Left ventricle myocardium superior (tissue), 1 donor: ENCODE data around the gene ETV7. TPM values are rescaled to one million over a fixed set of nuclear protein-coding genes. Genes with fewer than 3 reads are reported as not detected.
A peak's percentile ranks its signal among the peaks of the same experiment; 100 is the strongest.

Experiments
- ATAC-seq: fragments of 200-7000 bp; cut with Tn5 transposase; one replicate; pipeline ENCODE4 v1.9.1; 2020; ENCODE audit warnings: mild to moderate bottlenecking, moderate library complexity
- DNase-seq: peaks from one replicate; pipeline ENCODE4 v3.0.0-alpha.2; 2020
- intact Hi-C: fragments of 100-400 bp; cut with micrococcal nuclease; formaldehyde crosslinking; loops from one replicate; pipeline ENCODE4 v1.11.0; 2022
- total RNA-seq: library from RNA; stranded (reverse); fragmentation: NEBNext Ultra II Directional; extraction: Animal tissue kit (Norgen Biotek cat#: 25700); gene quantifications from one replicate; pipeline ENCODE4 v1.2.1, GENCODE V29; 2021
- donor health status: DM: no; HTN: yes; CAD: no; lungs with severe emphysema.

The ETV7 gene
- total RNA-seq, 1 donor from 2014 or later = 0.15 TPM

DNA sequence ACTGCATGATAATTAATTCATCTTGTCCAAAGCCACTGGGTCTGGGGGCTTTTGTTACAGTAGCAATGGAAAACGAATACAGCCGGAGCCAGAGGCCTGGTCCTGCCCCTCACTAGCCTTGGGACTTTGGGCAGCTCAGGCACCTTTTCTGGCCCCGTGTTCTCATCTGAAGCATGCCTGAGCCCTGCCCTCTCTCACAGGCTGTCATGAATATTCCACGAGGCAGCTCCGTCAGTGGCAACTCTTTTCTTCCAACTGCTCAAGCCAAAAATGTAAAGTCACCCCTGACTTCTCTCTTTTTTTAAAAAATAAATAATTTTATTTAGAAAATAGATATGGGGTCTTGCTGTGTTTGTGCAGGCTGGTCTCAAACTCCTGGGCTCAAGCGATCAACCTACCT lies 56.1 kb downstream of the ETV7 start:
- intact Hi-C loops = no loop called here
- ATAC-seq (no peak), DNase-seq (no peak)

DNA sequence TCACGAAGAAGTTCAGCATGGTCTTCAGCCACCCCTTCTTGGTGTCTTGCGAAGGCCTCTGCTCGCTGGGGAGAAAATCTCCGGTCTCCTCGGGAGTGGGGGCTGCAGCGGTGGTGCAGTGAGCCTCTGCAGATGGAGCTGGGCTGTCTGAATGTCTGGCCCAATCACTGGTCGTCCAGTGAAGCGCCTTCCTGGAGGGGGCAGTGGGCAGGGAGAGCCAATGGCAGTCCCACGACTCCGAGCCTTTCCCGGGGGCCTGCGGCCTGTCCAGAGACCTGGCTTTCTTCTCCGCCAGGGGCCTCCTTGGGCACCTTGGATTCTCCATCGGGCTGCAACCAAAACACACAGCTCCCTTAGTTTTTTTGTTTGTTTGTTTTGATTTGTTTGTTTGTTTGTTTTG lies 57.1 kb downstream of the ETV7 start:
- intact Hi-C loops = no loop called here
- no peak for DNase-seq
- ATAC-seq = no peak

DNA sequence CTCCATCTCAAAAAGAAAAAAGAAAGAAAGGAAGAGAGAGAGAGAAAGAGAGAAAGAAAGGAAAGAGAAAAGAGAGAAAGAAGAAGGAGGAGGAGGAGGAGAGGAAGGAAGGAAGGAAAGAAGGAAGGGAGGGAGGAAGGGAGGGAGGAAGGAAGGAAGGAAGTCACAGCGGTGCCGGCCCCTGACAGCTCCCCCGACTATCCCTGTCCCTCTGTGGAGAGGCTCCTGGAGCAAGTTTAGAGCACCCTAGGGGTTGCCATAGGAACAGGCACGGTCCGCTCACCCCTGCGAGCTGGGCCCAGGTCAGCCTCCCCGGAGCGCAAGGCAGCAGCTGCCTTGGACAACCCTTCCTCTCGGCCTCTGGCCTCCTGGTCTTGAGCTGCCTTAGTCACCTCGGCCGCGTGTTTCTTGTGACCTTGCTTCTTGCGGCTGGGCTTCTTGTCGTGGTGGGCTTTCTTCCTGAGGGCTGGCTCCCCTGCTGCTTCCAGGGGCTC lies 57.6 kb downstream of the ETV7 start:
- intact Hi-C loops = no loop called here
- no peak for ATAC-seq
- DNase-seq = no peak

DNA sequence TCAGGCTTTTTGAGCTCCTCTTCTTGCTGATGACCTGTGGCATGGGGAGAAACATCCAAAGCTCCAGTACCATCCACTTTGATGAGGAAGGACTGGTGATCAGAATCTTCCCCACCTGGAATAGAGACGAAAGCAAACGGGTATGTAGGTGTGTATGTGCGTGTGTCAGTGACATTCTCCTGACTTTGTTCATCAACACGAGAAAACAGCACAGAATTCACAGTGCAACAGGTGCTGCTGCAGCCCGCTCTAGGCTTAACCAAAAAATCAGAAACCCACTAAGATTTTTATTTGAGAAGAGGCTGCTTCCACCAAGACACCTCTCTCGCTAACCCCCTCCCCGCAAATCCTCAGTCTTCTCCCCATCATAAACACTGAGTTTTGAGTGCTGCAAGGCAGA lies 58.9 kb downstream of the ETV7 start:
- no peak for DNase-seq
- intact Hi-C loops = no loop called here
- no peak for ATAC-seq

DNA sequence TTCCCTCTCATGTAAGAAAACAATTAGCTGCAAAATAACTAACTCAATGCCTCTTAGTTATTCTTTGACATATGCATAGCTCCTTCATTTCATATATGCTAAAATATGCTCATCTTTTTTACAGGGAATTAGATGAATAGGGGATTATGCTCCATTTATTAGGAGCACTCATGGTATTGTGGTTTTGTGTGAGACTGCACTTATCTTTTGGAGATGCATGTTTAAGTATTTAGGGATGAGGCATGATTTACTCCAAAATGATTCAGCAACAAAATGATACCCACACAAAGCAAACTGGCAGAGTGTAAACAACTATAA lies 59.6 kb downstream of the ETV7 start:
- intact Hi-C loops = no loop called here

DNA sequence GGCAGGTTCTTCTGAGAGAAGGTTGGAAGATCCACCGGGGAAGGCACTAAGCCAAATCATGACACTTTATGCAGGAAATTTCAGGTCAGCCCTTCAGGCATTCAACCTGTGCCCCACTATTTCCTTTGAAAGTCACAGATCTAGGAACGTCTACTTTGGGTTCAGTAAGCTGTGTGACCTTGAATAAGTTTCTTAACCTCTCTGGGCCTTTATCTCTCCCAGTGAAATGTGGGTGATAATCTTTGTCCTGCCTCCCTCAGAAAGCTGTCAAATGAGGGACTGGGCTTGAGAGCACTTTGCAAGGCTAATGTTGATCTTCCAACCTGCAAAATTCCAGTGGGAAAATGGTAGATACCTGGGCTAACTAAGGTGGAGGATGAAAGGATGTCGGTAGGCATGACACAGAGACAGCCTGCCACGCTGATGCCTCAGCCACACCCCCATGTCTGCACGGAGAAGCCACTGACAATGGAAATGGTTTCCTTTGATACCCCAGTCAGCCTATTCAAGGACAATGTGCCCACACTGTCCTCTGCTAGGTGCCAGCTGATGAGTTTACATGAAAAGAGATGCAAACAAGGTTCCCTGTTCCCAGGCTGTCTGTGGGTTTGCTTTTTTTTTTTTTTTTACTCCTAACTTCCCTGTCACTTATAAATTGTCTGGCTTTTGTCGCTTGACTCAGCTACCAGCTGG lies 60.1 kb downstream of the ETV7 start:
- ATAC-seq (no peak), DNase-seq (no peak)
- intact Hi-C loops = no loop called here

More for the DNA sequence above, 59.6 kb downstream of the ETV7 start:
- ATAC-seq (no peak), DNase-seq (no peak)

DNA sequence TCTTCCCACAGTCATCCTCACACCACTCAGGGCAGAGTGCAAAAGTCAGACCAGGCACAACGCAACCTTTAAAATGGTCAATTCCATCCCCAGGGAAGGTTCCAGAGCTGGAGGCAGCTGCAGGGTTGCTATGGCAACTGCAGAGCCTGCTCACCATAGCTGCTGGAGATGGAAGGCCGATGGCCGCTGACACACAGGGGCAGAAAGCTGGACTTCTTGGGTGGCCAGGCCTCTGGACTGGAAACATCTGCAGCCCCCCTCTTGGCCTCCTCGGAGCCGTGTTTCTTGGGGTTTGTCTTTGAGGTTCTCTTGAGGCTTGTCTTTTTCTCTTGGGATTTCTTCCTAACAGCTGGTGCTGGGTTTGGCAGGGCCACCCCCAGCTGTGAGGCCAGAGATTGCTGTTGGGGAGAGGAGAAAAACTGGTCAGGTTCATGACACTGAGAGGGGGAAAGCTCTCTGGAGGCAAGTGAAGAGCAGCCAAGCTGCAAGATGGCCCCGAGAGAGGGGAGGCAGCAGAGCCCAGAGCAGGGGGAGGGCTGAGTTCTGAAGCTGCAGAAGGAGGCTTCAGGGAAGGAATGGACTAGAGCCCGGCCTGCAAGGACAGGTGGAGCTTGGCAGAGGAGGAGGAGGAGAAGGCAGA lies 61.0 kb downstream of the ETV7 start:
- no peak for DNase-seq

DNA sequence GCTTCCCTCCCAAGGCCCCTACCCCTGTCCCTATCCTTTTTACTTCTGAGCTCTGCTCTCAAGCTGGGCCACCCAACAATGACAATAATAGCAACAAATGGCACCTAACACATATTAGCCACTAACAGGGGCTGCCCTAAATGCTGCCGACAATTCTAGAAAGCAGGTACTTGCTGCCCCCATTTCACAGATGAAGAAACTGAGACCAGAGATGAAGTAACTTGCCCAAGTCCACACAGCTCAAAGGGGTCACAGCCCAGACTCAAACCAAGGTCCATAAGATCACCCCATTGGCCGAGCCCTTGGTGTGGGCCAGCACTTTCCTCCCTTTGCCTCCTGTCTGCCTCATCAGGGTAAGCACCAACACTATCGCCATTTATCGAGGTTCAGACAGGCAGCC lies 62.8 kb downstream of the ETV7 start:
- no peak for ATAC-seq
- intact Hi-C loops = no loop called here
- no peak for DNase-seq

More for the DNA sequence above, 61.0 kb downstream of the ETV7 start:
- ATAC-seq = peak; percentile 65
- intact Hi-C loops = no loop called here

DNA sequence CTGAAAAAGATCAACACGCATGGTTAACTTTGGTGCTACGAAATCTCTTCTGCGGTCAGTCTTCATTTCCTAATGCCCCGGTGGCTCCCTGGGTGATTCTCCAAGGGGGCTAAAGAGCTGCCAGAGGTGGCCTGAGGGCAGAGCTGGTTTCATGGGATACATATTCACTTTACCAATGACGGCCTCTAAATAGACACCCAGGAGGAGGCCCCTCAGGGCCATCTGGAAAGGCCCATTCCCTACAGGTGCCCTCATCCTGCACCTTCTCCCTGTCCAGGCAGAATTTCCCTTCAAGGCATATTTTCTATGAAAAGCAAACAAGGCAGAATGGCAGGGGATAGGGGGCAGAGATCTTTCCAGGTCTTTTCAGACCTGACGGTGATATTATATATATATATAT lies 63.3 kb downstream of the ETV7 start:
- intact Hi-C loops = no loop called here
- ATAC-seq (no peak), DNase-seq (no peak)

DNA sequence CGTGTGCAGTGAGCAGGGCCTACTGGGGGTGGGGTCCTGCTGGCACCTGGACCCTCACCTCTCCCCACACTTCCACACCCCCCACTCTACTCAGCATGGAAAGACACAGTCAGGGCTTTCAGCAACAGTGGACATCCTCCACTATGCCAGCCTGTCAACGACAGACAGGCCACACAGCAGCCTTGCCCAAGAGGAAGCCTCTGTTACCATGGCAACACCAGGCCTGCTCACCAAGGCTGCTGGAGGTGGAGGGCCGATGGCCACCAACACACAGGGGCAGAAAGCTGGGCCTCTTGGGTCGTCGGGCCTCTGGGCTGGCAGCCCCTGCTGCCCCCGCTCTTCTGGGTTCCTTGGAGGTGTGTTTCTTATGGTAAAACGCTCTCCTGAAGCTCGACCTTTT lies 64.4 kb downstream of the ETV7 start:
- DNase-seq (no peak), ATAC-seq (no peak)
- intact Hi-C loops = no loop called here

DNA sequence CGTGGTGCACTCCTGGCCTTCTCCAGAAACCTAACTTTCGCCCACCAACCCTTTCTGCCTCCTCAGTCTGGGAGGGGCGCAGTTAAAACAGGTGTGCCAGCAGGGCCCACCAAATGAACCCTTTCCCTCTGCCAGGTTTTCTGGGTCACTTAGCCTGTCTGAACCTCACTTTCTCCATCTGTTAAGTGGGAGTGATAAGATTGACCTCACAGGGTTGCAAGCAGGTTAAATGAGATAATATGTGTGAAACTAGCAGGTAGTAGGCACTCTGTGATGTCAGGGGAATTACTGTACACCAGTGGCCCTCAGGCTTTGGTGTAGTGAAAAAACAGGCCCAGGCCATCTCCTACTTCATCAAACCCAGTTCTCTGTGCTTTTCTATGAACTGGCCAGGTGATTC lies 64.9 kb downstream of the ETV7 start:
- ATAC-seq (no peak), DNase-seq (no peak)
- intact Hi-C loops = no loop called here

DNA sequence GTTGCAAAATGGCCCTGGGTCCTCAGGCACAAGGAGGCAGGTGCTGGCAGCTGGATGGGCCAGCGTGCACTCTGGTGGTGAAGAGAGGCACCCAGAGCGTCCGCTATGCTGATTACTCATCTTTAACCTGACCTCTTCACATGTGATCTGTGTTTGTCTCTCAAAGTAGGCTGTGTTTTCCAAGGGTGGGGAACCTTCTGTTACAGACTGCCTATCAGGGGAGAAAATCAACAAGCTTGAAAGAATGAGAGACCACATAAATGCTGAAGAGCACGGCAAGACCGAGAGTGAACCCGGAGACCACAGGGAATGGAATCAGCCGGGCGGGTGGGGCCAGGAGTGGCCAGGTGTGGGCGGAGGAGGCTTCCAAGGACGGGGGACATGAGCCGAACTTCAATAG lies 67.0 kb downstream of the ETV7 start:
- no peak for DNase-seq
- intact Hi-C loops = no loop called here
- ATAC-seq = no peak

DNA sequence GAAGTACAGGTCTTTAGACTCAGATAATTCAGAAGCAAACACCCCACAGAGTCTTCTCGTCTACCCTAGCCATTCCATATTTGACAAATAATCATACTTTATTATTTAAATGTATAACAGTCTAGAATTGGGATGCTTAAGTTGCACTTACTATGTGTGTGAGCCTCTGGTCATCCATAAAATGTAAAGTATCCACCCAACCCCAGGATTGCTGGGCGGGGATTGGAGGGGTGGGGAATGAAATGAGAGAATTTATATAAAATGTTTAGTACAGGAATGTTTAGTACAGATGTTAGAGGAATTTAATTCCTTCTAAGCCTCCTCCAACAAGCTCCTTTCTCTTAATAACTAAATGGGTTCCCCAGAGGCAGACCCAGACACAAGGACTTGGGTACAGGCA lies 67.6 kb downstream of the ETV7 start:
- intact Hi-C loops = no loop called here
- no peak for ATAC-seq
- no peak for DNase-seq

DNA sequence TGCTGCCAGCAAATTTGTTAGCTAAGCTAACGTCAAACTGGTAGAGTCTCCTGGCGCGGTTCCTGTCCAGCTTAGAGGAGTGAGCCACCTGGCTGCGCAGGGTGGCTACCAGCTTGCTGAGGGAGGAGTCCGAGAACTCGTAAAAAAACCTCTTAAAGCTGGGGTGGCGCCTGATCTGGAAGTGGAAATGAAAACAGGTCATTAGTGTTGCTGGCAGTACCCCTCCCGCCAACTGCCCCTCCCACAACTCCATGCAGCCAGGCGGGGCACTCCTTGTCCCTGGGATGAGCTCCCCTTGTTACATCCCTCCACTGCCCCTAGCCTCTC lies 68.1 kb downstream of the ETV7 start:
- DNase-seq (no peak), ATAC-seq (no peak)
- intact Hi-C loops = no loop called here

DNA sequence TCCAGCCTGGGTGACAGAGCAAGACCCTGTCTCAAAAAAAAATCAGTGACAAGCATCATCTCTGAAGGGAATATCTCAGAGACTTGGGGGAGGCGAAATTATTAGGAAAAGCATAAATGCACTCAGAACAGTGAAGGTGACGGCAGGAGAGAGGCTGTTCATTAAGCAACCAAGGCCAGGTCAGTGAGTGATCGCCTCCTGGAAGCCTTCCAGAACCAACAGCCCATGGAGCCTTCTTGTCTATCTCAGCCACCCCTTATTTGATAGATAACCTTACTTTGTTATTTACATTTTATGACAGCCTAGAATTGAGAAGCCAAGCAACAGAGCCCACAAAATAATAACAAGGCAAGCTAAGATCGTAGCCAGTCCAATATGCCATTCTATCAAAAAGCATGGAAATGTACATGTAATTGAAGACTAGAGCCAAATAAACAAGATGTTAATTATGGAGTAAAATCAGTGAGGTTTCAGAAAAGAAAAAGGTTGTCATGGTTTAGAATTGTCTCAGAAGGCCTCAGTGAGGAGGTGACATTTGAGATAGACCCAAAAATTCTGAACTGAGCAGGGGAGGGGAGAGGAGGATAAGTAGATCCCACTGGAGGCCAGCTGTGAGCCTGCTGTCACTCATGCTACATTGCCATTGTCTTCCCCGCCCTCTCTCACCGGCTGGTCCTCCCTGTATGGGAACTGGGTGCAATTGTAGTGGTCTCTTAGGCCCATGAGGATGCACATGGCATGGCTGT lies 68.6 kb downstream of the ETV7 start:
- no peak for ATAC-seq
- DNase-seq = no peak
- intact Hi-C loops = no loop called here

DNA sequence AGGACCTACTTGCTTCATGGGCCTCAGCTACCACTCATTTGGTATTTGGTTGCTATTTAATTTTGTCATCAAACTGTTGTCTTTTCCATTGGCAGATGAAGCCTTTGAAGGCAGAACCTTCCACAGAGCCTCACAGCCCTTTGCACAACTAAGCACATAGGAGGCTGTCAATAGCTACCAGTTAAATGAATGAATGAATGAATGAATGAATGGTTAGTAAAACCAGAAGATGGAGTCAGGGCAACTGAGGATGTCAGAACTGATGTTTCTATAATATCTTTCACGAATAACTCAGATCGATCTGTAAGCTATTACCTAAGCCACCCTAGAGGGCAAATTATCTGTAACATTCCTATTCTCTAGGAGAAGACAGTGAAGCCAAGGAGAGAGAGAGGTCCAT lies 69.8 kb downstream of the ETV7 start:
- ATAC-seq (no peak), DNase-seq (no peak)
- intact Hi-C loops = no loop called here

Other genes starting within 250 kb of the ETV7 start
- gene BRPF3, start 190.9 kb downstream of the ETV7 start, total RNA-seq = 23.5 TPM
- not detected for gene PNPLA1, start 117.6 kb downstream of the ETV7 start, total RNA-seq
- gene BNIP5, start 50.8 kb downstream of the ETV7 start, total RNA-seq = not detected
- gene PXT1, start 55.2 kb upstream of the ETV7 start, total RNA-seq = 0.15 TPM
- gene KCTD20, start 55.3 kb upstream of the ETV7 start, total RNA-seq = 21.9 TPM
- 19.4 TPM for gene STK38, start 159.8 kb upstream of the ETV7 start, total RNA-seq
- 123 TPM for gene SRSF3, start 206.7 kb upstream of the ETV7 start, total RNA-seq